Natural killer cell (primary cell): ENCODE data around the gene CXorf66. TPM values are rescaled to one million over a fixed set of nuclear protein-coding genes. Genes with fewer than 3 reads are reported as not detected.

Experiments used
- ATAC-seq, 3 donors: fragments of 150-1000 bp in 2 of 3; fragments of 200-7000 bp in 1 of 3; cut with Tn5 transposase; 1 replicate in 1 of 3; 2 replicates in 2 of 3; pipeline ENCODE4 v1.10.0; 2021; ENCODE audit warnings: mild to moderate bottlenecking in 2 of 3, moderate library complexity in 2 of 3
- DNase-seq, 2 donors: peaks; one replicate each; pipeline versions ENCODE4 v3.0.0 to v3.0.0-alpha.2; 2013 to 2021; ENCODE audit warnings: mixed read lengths in 1 of 2
- H3K27ac ChIP-seq: one replicate; pipeline ENCODE4 v1.5.1; 2013; ENCODE audit warnings: mild to moderate bottlenecking, low read length
- H3K27me3 ChIP-seq: one replicate; pipeline ENCODE4 v1.6.1; 2013; ENCODE audit warnings: low read length; ENCODE audit not compliant: control insufficient read depth, insufficient read depth
- H3K36me3 ChIP-seq: one replicate; pipeline ENCODE4 v1.6.1; 2013; ENCODE audit warnings: low read length; ENCODE audit not compliant: control insufficient read depth, insufficient read depth
- H3K4me1 ChIP-seq: one replicate; pipeline ENCODE4 v1.6.1; 2013; ENCODE audit warnings: low read length; ENCODE audit not compliant: control insufficient read depth, insufficient read depth
- H3K4me3 ChIP-seq: one replicate; pipeline ENCODE4 v1.5.1; 2013; ENCODE audit warnings: low read length
- H3K9me3 ChIP-seq: one replicate; pipeline ENCODE4 v1.6.1; 2013; ENCODE audit warnings: low read length; ENCODE audit not compliant: control insufficient read depth, insufficient read depth
- H3K27ac Mint-ChIP-seq, 2 donors: one replicate each; pipeline ENCODE4 v1.8.0; 2022; ENCODE audit warnings: mild to moderate bottlenecking in 2 of 2, mixed read lengths in 2 of 2, moderate library complexity in 1 of 2
- H3K27me3 Mint-ChIP-seq, 2 donors: one replicate each; pipeline ENCODE4 v1.8.0; 2022; ENCODE audit warnings: low read depth in 2 of 2, mixed read lengths in 2 of 2
- H3K36me3 Mint-ChIP-seq: one replicate; pipeline ENCODE4 v1.8.0; 2022; ENCODE audit warnings: mixed read lengths
- H3K4me1 Mint-ChIP-seq, 2 donors: one replicate each; pipeline ENCODE4 v1.8.0; 2022; ENCODE audit warnings: mixed read lengths in 2 of 2
- H3K4me3 Mint-ChIP-seq: one replicate; pipeline ENCODE4 v1.8.0; 2022; ENCODE audit warnings: mild to moderate bottlenecking, moderate library complexity, mixed read lengths
- H3K9me3 Mint-ChIP-seq, 2 donors: one replicate each; pipeline ENCODE4 v1.8.0; 2022; ENCODE audit warnings: mixed read lengths in 2 of 2
- WGBS: methylation state at CpG from one replicate; pipeline ENCODE4 v1.1.7; 2013; ENCODE audit warnings: missing lambda C conversion rate; ENCODE audit not compliant: insufficient coverage; 5-methylcytosine and 5-hydroxymethylcytosine counted together
- intact Hi-C: fragments of 100-400 bp; cut with micrococcal nuclease; formaldehyde crosslinking; loops from one replicate; pipeline ENCODE4 v1.14.2; 2022
- total RNA-seq, 4 donors: library from RNA; stranded (reverse); fragments of 120-200 nt in 1 of 4; gene quantifications; one replicate each; pipeline versions ENCODE4 v1.2.3 to v1.2.4, GENCODE V29; 2013 to 2022
- TF ChIP-seq, protein P1 (sequence below): fragments of 200-600 bp; IDR thresholded peaks from one replicate; pipeline ENCODE4 v1.8.0; 2022; ENCODE audit warnings: antibody characterized with exemption

The CXorf66 gene
- total RNA-seq, 3 donors from 2014 or later (not counting 1 experiment from before 2014, with no cell fraction given): not detected

DNA sequence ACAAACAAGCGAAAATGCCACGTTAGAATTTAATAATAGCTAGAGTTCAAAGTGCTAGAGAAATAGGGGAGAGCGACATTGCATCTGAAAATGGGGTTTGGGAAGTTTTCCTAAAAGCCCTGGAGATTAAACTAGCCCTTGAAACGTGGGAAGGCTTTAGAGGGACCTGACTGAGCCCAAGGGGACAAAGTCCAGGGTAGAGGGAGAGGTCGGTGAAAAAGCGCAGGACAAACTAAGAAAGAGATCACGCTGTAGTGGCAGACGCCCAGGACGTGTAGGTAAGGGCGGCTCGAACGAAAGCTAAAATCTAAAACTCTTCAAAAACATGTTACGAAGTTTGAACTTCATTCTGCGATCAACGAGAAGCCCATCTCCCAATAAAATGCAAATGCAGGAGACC, 31.4 kb downstream of the CXorf66 start:
- Histone ChIP-seq H3K4me3 (no peak overlapping the region), H3K4me1 (peaks cover 11% of the 10 kb centered on the region), H3K27me3 (no peaks in the 10 kb centered on the region), H3K36me3 (no peaks in the 10 kb centered on the region), H3K27ac (no peak overlapping the region), H3K9me3 (no peaks in the 10 kb centered on the region)
- DNase-seq: no peak
- H3K36me3 Mint-ChIP-seq: no peaks in the 10 kb centered on the region
- no peak overlapping the region for H3K27ac Mint-ChIP-seq
- no peak for ATAC-seq
- H3K4me1 Mint-ChIP-seq: peaks cover 8 to 13% of the 10 kb centered on the region in 2 donors
- intact Hi-C loops: no loop called here
- H3K4me3 Mint-ChIP-seq: peak overlapping the region; percentile 95
- TF ChIP-seq, protein P1, sequence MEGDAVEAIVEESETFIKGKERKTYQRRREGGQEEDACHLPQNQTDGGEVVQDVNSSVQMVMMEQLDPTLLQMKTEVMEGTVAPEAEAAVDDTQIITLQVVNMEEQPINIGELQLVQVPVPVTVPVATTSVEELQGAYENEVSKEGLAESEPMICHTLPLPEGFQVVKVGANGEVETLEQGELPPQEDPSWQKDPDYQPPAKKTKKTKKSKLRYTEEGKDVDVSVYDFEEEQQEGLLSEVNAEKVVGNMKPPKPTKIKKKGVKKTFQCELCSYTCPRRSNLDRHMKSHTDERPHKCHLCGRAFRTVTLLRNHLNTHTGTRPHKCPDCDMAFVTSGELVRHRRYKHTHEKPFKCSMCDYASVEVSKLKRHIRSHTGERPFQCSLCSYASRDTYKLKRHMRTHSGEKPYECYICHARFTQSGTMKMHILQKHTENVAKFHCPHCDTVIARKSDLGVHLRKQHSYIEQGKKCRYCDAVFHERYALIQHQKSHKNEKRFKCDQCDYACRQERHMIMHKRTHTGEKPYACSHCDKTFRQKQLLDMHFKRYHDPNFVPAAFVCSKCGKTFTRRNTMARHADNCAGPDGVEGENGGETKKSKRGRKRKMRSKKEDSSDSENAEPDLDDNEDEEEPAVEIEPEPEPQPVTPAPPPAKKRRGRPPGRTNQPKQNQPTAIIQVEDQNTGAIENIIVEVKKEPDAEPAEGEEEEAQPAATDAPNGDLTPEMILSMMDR: no peak
- peaks cover 0 to 10% of the 10 kb centered on the region in 2 donors for H3K27me3 Mint-ChIP-seq
- no peaks in the 10 kb centered on the region for H3K9me3 Mint-ChIP-seq
- 86% methylated on average over 14 of the region's 15 CpGs for WGBS

DNA sequence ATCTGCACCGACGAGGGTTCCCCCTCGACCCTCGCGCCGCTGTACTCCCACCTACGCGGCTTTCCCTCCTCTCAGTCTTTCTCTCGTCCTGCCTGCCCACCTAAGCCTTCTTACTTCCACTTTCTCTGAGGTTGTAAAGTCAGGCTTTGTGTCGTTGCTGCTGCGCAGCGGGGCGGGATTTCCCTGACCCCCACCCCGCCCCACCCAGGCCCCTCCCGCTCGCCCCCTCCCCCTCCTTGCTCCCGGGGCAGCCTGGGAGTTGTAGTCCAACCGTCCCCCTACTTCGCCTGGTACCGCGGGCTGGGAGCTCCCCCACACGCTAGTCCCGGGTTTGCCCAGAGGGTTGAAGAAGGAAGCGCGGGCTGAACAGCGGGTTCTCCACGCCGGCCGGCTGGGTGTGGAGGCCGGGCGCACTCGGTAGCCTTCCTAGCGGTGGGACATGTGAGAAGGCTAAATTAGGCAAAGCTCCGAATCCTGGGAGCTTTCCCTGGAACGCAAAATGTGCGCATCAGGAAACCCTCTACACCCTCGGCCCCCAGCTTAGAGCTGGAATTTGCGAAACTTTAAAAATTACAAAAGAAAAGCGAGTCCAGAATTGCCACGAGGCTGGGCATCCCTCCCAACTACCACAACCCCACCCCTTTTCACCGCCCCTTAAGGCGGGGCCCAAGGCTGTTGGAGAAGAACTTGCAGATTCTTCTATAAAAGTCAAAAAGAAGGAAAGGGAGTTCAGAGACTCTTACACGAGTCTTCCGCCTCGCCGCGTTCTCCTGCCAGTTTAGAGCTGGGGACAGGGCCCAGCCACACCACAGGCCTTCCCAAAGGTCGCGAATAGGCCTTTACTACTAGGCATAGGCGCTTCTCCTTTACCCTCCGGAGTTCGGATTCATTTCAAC, 32.2 kb downstream of the CXorf66 start, which contains the start of gene ATP11C:
Gene ATP11C, minus strand, starts transcription at position 153 of the 896 bp plus-strand sequence. CDS start 1,011 bp downstream, outside the sequence.
- peak within 1 kb of the TSS; percentile 88 to 94 for H3K27ac Mint-ChIP-seq
- TF ChIP-seq, protein P1: no peak

DNA sequence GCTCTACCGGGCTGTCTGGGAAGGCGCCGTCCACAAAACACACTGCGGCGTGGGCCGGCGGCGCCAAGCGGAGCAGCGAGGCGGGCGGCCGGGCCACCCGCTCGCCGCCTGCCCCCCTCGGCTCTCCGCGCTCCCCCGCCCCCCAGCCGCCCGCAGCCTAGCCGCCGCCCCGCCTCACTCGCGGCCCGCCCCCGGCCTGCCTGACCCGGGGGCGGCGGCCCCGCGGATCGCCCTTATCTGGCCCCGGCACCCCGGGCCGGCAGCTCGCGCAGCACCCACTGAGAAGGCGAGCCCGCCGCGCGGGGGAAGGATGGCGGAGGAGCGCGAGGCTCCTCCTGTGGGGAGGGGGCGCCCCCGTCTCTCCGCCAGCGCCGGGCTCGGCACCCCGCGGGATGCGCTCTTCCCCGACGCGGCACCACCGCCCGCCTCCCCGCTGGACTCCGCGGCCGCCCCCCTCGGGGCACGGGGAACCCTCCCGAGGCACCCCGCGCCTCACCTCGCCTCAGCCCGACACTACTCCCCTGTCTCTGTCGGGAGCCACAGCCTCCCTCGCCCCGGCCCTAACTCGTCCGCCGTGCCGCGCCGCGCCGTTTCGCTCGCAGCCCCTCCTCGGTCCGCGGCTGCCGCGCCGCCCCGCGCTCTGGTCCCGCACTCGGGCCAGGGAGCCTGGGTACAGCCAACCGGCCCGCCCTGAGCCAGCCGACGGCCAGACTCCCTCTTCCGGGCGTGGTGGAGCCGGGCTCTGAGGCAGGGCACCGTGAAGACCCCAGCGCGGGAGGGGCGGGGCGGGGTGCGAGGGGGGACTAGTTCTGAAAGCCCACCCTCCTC, 33.0 kb downstream of the CXorf66 start:
- H3K4me3 Mint-ChIP-seq: peak overlapping the region; percentile 95
- H3K27me3 Mint-ChIP-seq: peaks cover 0 to 10% of the 10 kb centered on the region in 2 donors
- Histone ChIP-seq H3K36me3 (no peaks in the 10 kb centered on the region), H3K4me1 (peaks cover 11% of the 10 kb centered on the region), H3K27ac (peak overlapping the region; percentile 95), H3K9me3 (no peaks in the 10 kb centered on the region), H3K27me3 (no peaks in the 10 kb centered on the region), H3K4me3 (peak overlapping the region; percentile 78)
- intact Hi-C loops: no loop called here
- H3K27ac Mint-ChIP-seq: peak overlapping the region; percentile 88 to 94
- TF ChIP-seq, protein P1: no peak
- ATAC-seq: peak; percentile 52 to 72 (median 60)
- H3K4me1 Mint-ChIP-seq: peaks cover 8 to 13% of the 10 kb centered on the region in 2 donors
- no peaks in the 10 kb centered on the region for H3K9me3 Mint-ChIP-seq
- WGBS: under 1% methylated on average over 104 of the region's 109 CpGs
- no peaks in the 10 kb centered on the region for H3K36me3 Mint-ChIP-seq
- DNase-seq: peak; percentile 52 to 61

More for the DNA sequence above, 32.2 kb downstream of the CXorf66 start, which contains the start of gene ATP11C:
- DNase-seq (peak; percentile 65 to 90), ATAC-seq (peak; percentile 81 to 94 (median 82))
- intact Hi-C loops: no loop called here
- peaks cover 0 to 10% of the 10 kb centered on the region in 2 donors for H3K27me3 Mint-ChIP-seq
- no peaks in the 10 kb centered on the region for H3K36me3 Mint-ChIP-seq
- Histone ChIP-seq H3K4me1 (peaks cover 11% of the 10 kb centered on the region), H3K27me3 (no peaks in the 10 kb centered on the region), H3K4me3 (peak within 1 kb of the TSS; percentile 78), H3K27ac (peak within 1 kb of the TSS; percentile 95), H3K36me3 (no peaks in the 10 kb centered on the region), H3K9me3 (no peaks in the 10 kb centered on the region)
- H3K9me3 Mint-ChIP-seq: no peaks in the 10 kb centered on the region
- peak within 1 kb of the TSS; percentile 95 for H3K4me3 Mint-ChIP-seq
- H3K4me1 Mint-ChIP-seq: peaks cover 8 to 13% of the 10 kb centered on the region in 2 donors
- WGBS: under 1% methylated on average over 40 of the region's 52 CpGs
